Neural crest cell (in vitro differentiated cells): ENCODE data around the gene SIGLEC7. TPM values are rescaled to one million over a fixed set of nuclear protein-coding genes. Genes with fewer than 3 reads are reported as not detected.

ENCODE experiments used
- DNase-seq: peaks from one replicate; pipeline ENCODE4 v3.0.0; 2021; ENCODE audit warnings: low read depth, mixed read lengths, low spot score
- H3K27ac Mint-ChIP-seq: one replicate; pipeline ENCODE4 v1.8.0; 2021; ENCODE audit warnings: mild to moderate bottlenecking, mixed read lengths; ENCODE audit not compliant: unreplicated experiment
- H3K27me3 Mint-ChIP-seq: 2 replicates; pipeline ENCODE4 v1.8.0; 2021; ENCODE audit warnings: low read depth, mild to moderate bottlenecking, mixed read lengths
- H3K36me3 Mint-ChIP-seq: 2 replicates; pipeline ENCODE4 v1.8.0; 2021; ENCODE audit warnings: low read depth, mild to moderate bottlenecking, mixed read lengths
- H3K4me1 Mint-ChIP-seq: 2 replicates; pipeline ENCODE4 v1.8.0; 2021; ENCODE audit warnings: mixed read lengths
- H3K4me3 Mint-ChIP-seq: one replicate; pipeline ENCODE4 v1.8.0; 2021; ENCODE audit warnings: mild to moderate bottlenecking, mixed read lengths
- H3K9me3 Mint-ChIP-seq: 2 replicates; pipeline ENCODE4 v1.8.0; 2021; ENCODE audit warnings: mixed read lengths
- total RNA-seq: library from RNA; stranded (reverse); gene quantifications from 2 replicates; pipeline ENCODE4 v1.2.1, GENCODE V29; 2021
- TF ChIP-seq, protein P1 (sequence below): fragments of 200-600 bp; sonication (generic); conservative IDR thresholded peaks from 2 replicates; pipeline ENCODE4 v1.5.0; 2021; ENCODE audit warnings: antibody characterized with exemption, mild to moderate bottlenecking

Gene SIGLEC7
- total RNA-seq, 1 donor from 2014 or later = not detected

DNA sequence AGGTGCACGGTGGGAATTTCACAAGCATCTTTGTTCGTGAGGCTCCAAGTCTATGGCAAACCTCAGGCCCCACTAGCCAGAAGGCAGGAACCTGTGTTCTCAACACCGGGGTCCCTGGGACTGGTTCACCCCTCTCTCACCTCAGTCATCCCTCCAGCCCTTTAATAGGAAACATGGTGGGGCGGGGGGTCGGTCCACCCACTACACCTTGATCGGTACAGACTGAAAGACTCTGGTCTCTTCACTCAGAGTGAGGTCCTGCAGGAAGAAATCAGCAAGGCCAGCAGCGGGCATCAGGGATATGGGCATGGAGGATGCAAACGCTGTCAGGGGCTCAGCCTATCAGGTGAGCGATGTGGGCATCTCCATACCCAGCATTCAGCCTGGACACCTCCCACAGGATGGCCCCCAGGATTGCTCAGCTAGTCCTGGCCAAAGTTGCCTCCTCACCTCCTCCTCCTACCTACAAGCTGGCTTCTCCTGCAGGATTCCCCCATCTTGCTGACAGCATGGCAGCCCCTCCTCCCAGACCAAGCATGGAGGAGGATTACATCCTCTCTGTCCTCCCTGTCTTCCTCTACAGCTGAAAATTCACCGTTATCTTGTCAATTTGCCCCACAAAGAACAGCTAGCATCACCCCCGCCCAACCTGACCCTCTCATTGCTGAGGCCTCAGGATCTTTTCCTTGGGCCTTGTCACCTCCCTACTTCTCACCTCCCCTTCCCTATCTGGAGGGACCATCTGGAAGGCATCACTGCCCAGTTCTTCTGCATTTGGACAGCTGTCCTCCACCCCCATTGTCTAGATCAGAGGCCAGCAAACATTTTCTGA, 45.5 kb downstream of the SIGLEC7 start:
- peaks cover 14% of the 10 kb centered on the region for H3K27me3 Mint-ChIP-seq
- DNase-seq = no peak
- H3K27ac Mint-ChIP-seq = no peak overlapping the region
- no peaks in the 10 kb centered on the region for H3K36me3 Mint-ChIP-seq
- TF ChIP-seq, protein P1, sequence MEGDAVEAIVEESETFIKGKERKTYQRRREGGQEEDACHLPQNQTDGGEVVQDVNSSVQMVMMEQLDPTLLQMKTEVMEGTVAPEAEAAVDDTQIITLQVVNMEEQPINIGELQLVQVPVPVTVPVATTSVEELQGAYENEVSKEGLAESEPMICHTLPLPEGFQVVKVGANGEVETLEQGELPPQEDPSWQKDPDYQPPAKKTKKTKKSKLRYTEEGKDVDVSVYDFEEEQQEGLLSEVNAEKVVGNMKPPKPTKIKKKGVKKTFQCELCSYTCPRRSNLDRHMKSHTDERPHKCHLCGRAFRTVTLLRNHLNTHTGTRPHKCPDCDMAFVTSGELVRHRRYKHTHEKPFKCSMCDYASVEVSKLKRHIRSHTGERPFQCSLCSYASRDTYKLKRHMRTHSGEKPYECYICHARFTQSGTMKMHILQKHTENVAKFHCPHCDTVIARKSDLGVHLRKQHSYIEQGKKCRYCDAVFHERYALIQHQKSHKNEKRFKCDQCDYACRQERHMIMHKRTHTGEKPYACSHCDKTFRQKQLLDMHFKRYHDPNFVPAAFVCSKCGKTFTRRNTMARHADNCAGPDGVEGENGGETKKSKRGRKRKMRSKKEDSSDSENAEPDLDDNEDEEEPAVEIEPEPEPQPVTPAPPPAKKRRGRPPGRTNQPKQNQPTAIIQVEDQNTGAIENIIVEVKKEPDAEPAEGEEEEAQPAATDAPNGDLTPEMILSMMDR = no peak
- H3K9me3 Mint-ChIP-seq = no peaks in the 10 kb centered on the region
- no peak overlapping the region for H3K4me3 Mint-ChIP-seq
- H3K4me1 Mint-ChIP-seq = no peaks in the 10 kb centered on the region

- Mint-ChIP-seq H3K4me3 (no peak overlapping the region), H3K36me3 (no peaks in the 10 kb centered on the region), H3K27me3 (peaks cover 14% of the 10 kb centered on the region), H3K27ac (no peak overlapping the region), H3K9me3 (no peaks in the 10 kb centered on the region), H3K4me1 (no peaks in the 10 kb centered on the region)
- DNase-seq = no peak
- TF ChIP-seq, protein P1 = no peak
Measured at GRCh38 chr19:51188227-51188559, 46.1 kb downstream of the SIGLEC7 start.

DNA sequence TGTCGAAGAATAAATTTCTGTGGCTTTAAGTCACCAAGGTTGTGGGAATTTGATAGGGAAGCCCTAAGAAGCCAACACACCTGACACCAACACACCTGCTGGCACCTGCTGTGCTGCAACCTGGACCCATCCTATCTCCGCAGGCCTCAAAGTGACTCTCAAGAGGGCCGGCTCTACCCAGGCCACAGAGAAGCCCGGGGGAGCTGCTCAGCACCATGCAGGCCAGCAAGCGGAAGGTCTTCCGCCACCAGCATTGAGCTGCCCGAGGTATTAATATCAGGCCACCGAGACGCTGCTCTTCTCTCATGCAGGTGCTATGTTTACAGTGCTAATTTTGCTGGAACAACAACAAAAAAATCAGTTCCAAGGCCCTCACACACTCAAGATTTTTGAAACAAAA, 50.6 kb downstream of the SIGLEC7 start:
- H3K27ac Mint-ChIP-seq = no peak overlapping the region
- H3K9me3 Mint-ChIP-seq = no peaks in the 10 kb centered on the region
- TF ChIP-seq, protein P1 = no peak
- H3K36me3 Mint-ChIP-seq = no peaks in the 10 kb centered on the region
- no peaks in the 10 kb centered on the region for H3K4me1 Mint-ChIP-seq
- peaks cover 13% of the 10 kb centered on the region for H3K27me3 Mint-ChIP-seq
- H3K4me3 Mint-ChIP-seq = no peak overlapping the region
- DNase-seq = no peak

DNA sequence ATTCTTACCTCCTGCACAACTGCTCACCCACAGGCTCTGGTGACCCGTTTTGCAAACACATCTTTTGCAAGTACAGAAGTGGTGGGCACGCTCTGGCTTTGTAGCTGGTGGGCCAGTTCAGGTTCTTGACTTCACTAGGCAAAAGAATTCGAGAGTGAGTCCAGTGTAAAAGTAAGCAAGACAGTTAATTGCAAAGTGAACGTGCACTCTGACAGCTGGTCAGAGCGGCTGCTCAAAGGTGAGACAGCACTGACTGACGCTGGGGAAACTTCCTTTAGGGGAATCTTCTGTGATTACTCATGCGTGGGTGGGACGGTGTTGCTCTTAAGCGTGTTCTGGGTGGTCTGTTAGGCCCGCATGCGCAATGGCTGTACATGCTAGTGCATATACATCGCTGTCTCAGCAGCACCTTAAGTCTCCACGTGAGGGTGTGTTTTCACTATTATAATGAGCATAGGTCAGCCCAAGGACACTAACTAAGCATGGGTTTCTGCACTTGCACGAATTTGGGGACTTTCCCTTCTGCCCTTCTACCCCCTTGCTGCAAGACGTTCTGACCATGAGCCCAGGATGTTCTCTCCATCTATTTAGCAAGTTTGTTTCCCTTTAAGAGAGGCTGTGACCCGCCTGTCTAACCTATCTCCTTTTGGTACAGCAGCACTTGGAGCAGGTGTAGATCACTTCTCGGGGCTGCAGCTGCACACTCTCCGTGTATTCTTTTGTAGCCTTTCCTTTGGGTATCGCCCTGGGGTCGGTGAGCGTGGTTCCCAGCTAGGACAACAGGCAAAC, 52.6 kb downstream of the SIGLEC7 start:
- H3K36me3 Mint-ChIP-seq = no peaks in the 10 kb centered on the region
- TF ChIP-seq, protein P1 = no peak
- H3K4me3 Mint-ChIP-seq = no peak overlapping the region
- H3K27me3 Mint-ChIP-seq = peaks cover 13% of the 10 kb centered on the region
- H3K27ac Mint-ChIP-seq = no peak overlapping the region
- DNase-seq = no peak
- no peaks in the 10 kb centered on the region for H3K4me1 Mint-ChIP-seq
- H3K9me3 Mint-ChIP-seq = no peaks in the 10 kb centered on the region

DNA sequence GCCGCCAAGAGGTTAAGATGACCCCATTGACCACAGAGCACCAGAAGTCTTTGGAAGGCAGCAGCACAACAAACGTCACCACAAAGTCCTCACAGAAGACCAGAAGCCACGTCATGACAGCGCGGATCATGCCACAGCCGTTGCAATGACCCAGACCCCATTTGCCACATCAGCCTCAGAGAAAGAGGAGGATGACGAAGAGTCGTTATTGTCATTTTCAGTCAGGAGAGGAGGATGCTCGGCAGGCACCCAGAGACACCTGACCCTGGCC, 53.1 kb downstream of the SIGLEC7 start:
- DNase-seq = no peak
- Mint-ChIP-seq H3K27ac (no peak overlapping the region), H3K4me3 (no peak overlapping the region), H3K4me1 (no peaks in the 10 kb centered on the region), H3K9me3 (no peaks in the 10 kb centered on the region), H3K27me3 (peaks cover 13% of the 10 kb centered on the region), H3K36me3 (no peaks in the 10 kb centered on the region)
- TF ChIP-seq, protein P1 = no peak
